ENCODE measurements around the gene PANK4. TPM values are rescaled to one million over a fixed set of nuclear protein-coding genes. Genes with fewer than 3 reads are reported as not detected.

Gene PANK4
- total and polyA plus RNA-seq, 2 experiments from 2014 or later = 18.5 to 21.3 TPM

DNA sequence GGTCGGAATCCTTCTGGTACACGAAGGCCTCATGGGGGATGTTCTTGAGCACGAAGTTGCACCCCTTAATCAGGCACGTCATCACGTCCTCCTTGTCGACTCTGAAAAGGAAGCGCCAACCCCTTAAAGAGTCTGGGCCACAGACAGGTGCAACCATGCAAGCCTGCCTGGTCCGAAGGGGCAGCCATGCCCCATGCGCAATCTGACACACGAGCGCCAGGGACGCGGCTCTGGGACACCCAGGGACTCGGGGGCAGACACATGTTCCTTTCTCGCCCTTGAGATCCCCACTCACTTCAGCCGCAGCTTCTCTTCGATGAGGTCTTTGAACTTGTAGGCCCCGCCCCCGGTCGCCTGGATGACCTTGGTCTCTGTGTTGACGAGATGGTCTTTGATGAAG lies 5.6 kb downstream of the PANK4 start:
- Histone ChIP-seq H3K27ac (no peak overlapping the region), H3K9me3 (ENCODE audit: low read depth) (no peaks in the 10 kb centered on the region), H4K20me1 (ENCODE audit: insufficient read depth, poor library complexity, severe bottlenecking) (peaks cover 49% of the 10 kb centered on the region), H3K36me3 (replicated peaks; ENCODE audit: insufficient read depth, low read depth) (no peaks in the 10 kb centered on the region), H3K4me3 (no peak overlapping the region), H3K4me1 (ENCODE audit: insufficient read depth) (peaks cover 14% of the 10 kb centered on the region), H2AFZ (no peak overlapping the region), H3K27me3 (no peaks in the 10 kb centered on the region), H3K9me2 (replicated peaks; ENCODE audit: insufficient read depth) (no peaks in the 10 kb centered on the region), H3K79me2 (peaks cover 46% of the 10 kb centered on the region), H3K4me2 (no peak overlapping the region)
- TF ChIP-seq, protein P1, sequence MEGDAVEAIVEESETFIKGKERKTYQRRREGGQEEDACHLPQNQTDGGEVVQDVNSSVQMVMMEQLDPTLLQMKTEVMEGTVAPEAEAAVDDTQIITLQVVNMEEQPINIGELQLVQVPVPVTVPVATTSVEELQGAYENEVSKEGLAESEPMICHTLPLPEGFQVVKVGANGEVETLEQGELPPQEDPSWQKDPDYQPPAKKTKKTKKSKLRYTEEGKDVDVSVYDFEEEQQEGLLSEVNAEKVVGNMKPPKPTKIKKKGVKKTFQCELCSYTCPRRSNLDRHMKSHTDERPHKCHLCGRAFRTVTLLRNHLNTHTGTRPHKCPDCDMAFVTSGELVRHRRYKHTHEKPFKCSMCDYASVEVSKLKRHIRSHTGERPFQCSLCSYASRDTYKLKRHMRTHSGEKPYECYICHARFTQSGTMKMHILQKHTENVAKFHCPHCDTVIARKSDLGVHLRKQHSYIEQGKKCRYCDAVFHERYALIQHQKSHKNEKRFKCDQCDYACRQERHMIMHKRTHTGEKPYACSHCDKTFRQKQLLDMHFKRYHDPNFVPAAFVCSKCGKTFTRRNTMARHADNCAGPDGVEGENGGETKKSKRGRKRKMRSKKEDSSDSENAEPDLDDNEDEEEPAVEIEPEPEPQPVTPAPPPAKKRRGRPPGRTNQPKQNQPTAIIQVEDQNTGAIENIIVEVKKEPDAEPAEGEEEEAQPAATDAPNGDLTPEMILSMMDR (IDR thresholded peaks at IDR 0.05; ENCODE audit: poor library complexity) = no peak
- TF ChIP-seq EZH2phosphoT487 (IDR thresholded peaks at IDR 0.05; ENCODE audit: low read depth, severe bottlenecking, unreplicated experiment) (no peak), EZH2 (IDR thresholded peaks at IDR 0.05; ENCODE audit: borderline replicate concordance) (no peak)
- WGBS (ENCODE audit: low lambda C conversion rate, missing lambda C conversion rate) = 96% methylated on average over 21 of the region's 21 CpGs
- no peak for DNase-seq (ENCODE audit: low spot score)

DNA sequence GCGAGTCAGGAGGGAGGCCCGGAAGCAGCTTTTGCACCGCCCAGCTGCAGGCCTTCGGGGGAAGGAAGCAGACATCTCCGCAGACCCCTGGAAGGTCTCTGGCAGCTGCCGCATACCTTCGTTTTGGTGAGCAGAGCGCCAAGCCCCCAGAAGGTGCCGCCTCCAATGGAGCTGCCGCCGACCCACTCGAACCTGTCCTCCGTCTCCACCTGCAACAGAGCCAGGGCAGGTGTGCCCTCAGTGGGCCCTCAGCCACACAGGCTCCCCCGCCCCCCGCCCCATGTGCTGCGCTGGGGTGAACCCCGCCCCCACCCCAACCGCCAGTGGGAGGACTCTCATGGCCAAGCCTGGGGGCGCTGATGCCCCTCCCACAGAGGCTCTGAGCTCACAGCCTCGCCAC lies 6.2 kb downstream of the PANK4 start:
- no peaks in the 10 kb centered on the region for H3K36me3 ChIP-seq (replicated peaks; ENCODE audit: insufficient read depth, low read depth)
- DNase-seq (ENCODE audit: low spot score) = no peak
- H3K9me2 ChIP-seq (replicated peaks; ENCODE audit: insufficient read depth) = no peaks in the 10 kb centered on the region
- 96% methylated on average over 20 of the region's 20 CpGs for WGBS (ENCODE audit: low lambda C conversion rate, missing lambda C conversion rate)
- no peak overlapping the region for H2AFZ ChIP-seq
- no peak overlapping the region for H3K27ac ChIP-seq
- H3K79me2 ChIP-seq = peaks cover 40% of the 10 kb centered on the region
- no peaks in the 10 kb centered on the region for H3K9me3 ChIP-seq (ENCODE audit: low read depth)
- no peaks in the 10 kb centered on the region for H3K27me3 ChIP-seq
- no peak overlapping the region for H3K4me2 ChIP-seq
- H3K4me3 ChIP-seq = no peak overlapping the region
- peaks cover 43% of the 10 kb centered on the region for H4K20me1 ChIP-seq (ENCODE audit: insufficient read depth, poor library complexity, severe bottlenecking)
- TF ChIP-seq, protein P1 (IDR thresholded peaks at IDR 0.05; ENCODE audit: poor library complexity) = no peak
- TF ChIP-seq EZH2phosphoT487 (IDR thresholded peaks at IDR 0.05; ENCODE audit: low read depth, severe bottlenecking, unreplicated experiment) = no peak
- TF ChIP-seq EZH2 (IDR thresholded peaks at IDR 0.05; ENCODE audit: borderline replicate concordance) = no peak
- H3K4me1 ChIP-seq (ENCODE audit: insufficient read depth) = peaks cover 11% of the 10 kb centered on the region

DNA sequence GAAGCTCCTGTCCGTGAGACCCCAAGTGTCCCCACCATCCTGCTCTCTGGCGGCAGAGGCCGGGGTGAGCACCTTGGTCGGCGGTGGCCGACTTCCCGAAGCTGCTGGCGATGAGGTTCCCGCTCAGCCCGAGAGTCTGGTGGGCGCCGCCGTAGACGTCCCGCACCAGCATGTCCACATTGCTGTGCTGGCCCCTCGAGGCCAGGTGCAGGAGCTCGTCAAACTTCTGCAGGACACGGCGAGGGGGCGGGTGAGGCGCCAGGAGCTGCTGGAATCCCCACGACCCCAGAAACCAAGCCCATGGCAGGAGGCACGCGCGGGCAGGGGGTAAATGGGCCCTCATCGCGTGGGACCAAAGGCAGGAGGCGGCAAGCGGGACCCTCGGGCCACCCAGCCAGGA lies 6.7 kb downstream of the PANK4 start:
- WGBS (ENCODE audit: low lambda C conversion rate, missing lambda C conversion rate) = 96% methylated on average over 29 of the region's 30 CpGs
- Histone ChIP-seq H3K9me2 (replicated peaks; ENCODE audit: insufficient read depth) (no peaks in the 10 kb centered on the region), H4K20me1 (ENCODE audit: insufficient read depth, poor library complexity, severe bottlenecking) (peaks cover 38% of the 10 kb centered on the region), H2AFZ (no peak overlapping the region), H3K27ac (no peak overlapping the region), H3K4me3 (no peak overlapping the region), H3K36me3 (replicated peaks; ENCODE audit: insufficient read depth, low read depth) (no peaks in the 10 kb centered on the region), H3K9me3 (ENCODE audit: low read depth) (no peaks in the 10 kb centered on the region), H3K79me2 (peaks cover 35% of the 10 kb centered on the region), H3K27me3 (no peaks in the 10 kb centered on the region), H3K4me2 (no peak overlapping the region), H3K4me1 (ENCODE audit: insufficient read depth) (peaks cover 7% of the 10 kb centered on the region)
- TF ChIP-seq EZH2 (IDR thresholded peaks at IDR 0.05; ENCODE audit: borderline replicate concordance) (no peak), EZH2phosphoT487 (IDR thresholded peaks at IDR 0.05; ENCODE audit: low read depth, severe bottlenecking, unreplicated experiment) (no peak)
- TF ChIP-seq, protein P1 (IDR thresholded peaks at IDR 0.05; ENCODE audit: poor library complexity) = no peak
- no peak for DNase-seq (ENCODE audit: low spot score)
